Measurements from ENCODE around the gene SH3BP5L. TPM values are rescaled to one million over a fixed set of nuclear protein-coding genes. Genes with fewer than 3 reads are reported as not detected.

Gene SH3BP5L
- total and polyA plus RNA-seq, 2 experiments from 2014 or later, result 2.8 to 26.1 TPM

DNA sequence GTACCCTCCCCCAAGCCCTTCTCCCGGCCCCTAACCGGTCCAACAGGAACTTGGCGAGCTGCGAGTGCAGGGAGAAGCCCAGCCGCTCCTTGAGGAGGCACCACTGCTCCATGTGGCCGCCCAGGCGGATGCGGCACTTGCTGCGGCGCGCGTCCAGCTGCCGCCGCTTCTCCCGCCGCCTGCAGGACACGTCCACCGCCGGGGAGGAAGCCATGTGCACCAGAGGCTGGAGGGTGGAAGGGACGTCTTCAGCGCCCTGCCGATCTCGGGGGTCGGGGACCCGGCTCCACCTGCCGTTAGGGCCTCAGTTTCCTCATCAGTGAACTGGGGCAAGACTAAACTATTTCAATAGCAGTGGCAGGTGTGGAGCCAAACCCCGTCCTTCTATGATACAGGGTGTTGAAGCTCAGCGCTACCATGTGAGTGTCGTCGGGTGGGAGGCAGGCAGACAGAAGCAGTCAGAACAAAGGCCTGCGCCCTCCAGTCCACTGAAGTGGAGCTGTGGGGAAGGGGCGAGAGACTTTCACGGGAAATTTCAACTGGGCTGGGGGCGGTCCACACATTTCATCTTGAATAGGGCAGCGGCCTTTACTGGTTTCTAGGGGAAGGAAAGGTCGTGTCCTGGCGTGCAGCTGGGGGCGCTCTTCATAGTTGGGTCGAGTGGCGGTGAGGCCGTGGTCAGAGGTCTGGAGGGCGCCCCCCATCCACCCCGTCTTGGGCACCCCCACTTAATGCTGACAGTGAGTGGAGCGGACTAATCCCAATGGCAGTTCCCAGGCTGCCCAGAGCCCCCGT is 32.6 kb upstream of the SH3BP5L start:
- Histone ChIP-seq H3K4me3 (peak overlapping the region; percentile 89), H3K27ac (ENCODE audit: low read depth) (peak overlapping the region; percentile 88), H3K27me3 (ENCODE audit: insufficient read depth) (peaks cover 26% of the 10 kb centered on the region), H3K79me2 (replicated peaks; ENCODE audit: insufficient read depth) (no peaks in the 10 kb centered on the region; the same call in 1 of the 2 replicates), H2AFZ (peak overlapping the region; percentile 90), H3K9me2 (ENCODE audit: insufficient read depth) (no peaks in the 10 kb centered on the region), H3K36me3 (ENCODE audit: insufficient read depth) (peaks cover 16% of the 10 kb centered on the region), H4K20me1 (replicated peaks; ENCODE audit: insufficient read depth) (no peaks in the 10 kb centered on the region), H3K4me1 (ENCODE audit: insufficient read depth) (peaks cover 22% of the 10 kb centered on the region), H3F3A (replicated peaks; ENCODE audit: low read depth) (0 out of 2 replicates have a peak, but pooled peaks cover 8% of the 10 kb centered on the region), H3K4me2 (peak overlapping the region; percentile 98)
- TF ChIP-seq, protein P1, sequence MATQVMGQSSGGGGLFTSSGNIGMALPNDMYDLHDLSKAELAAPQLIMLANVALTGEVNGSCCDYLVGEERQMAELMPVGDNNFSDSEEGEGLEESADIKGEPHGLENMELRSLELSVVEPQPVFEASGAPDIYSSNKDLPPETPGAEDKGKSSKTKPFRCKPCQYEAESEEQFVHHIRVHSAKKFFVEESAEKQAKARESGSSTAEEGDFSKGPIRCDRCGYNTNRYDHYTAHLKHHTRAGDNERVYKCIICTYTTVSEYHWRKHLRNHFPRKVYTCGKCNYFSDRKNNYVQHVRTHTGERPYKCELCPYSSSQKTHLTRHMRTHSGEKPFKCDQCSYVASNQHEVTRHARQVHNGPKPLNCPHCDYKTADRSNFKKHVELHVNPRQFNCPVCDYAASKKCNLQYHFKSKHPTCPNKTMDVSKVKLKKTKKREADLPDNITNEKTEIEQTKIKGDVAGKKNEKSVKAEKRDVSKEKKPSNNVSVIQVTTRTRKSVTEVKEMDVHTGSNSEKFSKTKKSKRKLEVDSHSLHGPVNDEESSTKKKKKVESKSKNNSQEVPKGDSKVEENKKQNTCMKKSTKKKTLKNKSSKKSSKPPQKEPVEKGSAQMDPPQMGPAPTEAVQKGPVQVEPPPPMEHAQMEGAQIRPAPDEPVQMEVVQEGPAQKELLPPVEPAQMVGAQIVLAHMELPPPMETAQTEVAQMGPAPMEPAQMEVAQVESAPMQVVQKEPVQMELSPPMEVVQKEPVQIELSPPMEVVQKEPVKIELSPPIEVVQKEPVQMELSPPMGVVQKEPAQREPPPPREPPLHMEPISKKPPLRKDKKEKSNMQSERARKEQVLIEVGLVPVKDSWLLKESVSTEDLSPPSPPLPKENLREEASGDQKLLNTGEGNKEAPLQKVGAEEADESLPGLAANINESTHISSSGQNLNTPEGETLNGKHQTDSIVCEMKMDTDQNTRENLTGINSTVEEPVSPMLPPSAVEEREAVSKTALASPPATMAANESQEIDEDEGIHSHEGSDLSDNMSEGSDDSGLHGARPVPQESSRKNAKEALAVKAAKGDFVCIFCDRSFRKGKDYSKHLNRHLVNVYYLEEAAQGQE (IDR thresholded peaks at IDR 0.05; ENCODE audit: unreplicated experiment), result peak; percentile 19
- TF ChIP-seq NANOG (IDR thresholded peaks at IDR 0.05; ENCODE audit: borderline replicate concordance) (no peak), ZNF114 (CRISPR knock-in tag; IDR thresholded peaks at IDR 0.05) (no peak), STAT1 (IDR thresholded peaks at IDR 0.05; ENCODE audit: unreplicated experiment) (no peak), CREB1 (CRISPR knock-in tag; IDR thresholded peaks at IDR 0.05; ENCODE audit: low read depth) (peak; percentile 44; the same call in 1 of the 2 replicates), JUNB (IDR thresholded peaks at IDR 0.05; ENCODE audit: unreplicated experiment) (no peak), EZH2 (IDR thresholded peaks at IDR 0.05; ENCODE audit: low read depth, unreplicated experiment) (no peak), POLR2AphosphoS5 (IDR thresholded peaks at IDR 0.05; ENCODE audit: low read depth) (peak; percentile 66), ZNF331 (CRISPR knock-in tag; IDR thresholded peaks at IDR 0.05; ENCODE audit: low read depth) (no peak), EZH2phosphoT487 (IDR thresholded peaks at IDR 0.05; ENCODE audit: unreplicated experiment) (no peak)
- TF ChIP-seq, protein P2, sequence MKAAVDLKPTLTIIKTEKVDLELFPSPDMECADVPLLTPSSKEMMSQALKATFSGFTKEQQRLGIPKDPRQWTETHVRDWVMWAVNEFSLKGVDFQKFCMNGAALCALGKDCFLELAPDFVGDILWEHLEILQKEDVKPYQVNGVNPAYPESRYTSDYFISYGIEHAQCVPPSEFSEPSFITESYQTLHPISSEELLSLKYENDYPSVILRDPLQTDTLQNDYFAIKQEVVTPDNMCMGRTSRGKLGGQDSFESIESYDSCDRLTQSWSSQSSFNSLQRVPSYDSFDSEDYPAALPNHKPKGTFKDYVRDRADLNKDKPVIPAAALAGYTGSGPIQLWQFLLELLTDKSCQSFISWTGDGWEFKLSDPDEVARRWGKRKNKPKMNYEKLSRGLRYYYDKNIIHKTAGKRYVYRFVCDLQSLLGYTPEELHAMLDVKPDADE (IDR thresholded peaks at IDR 0.05), result 0 out of 2 replicates have a peak, but pooled peaks have one; percentile 21
- TF ChIP-seq, protein P3, sequence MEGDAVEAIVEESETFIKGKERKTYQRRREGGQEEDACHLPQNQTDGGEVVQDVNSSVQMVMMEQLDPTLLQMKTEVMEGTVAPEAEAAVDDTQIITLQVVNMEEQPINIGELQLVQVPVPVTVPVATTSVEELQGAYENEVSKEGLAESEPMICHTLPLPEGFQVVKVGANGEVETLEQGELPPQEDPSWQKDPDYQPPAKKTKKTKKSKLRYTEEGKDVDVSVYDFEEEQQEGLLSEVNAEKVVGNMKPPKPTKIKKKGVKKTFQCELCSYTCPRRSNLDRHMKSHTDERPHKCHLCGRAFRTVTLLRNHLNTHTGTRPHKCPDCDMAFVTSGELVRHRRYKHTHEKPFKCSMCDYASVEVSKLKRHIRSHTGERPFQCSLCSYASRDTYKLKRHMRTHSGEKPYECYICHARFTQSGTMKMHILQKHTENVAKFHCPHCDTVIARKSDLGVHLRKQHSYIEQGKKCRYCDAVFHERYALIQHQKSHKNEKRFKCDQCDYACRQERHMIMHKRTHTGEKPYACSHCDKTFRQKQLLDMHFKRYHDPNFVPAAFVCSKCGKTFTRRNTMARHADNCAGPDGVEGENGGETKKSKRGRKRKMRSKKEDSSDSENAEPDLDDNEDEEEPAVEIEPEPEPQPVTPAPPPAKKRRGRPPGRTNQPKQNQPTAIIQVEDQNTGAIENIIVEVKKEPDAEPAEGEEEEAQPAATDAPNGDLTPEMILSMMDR (conservative IDR thresholded peaks at IDR 0.05; ENCODE audit: low read depth in 2 of 2), result peak; percentile 49 to 68
- TF ChIP-seq, protein P4, sequence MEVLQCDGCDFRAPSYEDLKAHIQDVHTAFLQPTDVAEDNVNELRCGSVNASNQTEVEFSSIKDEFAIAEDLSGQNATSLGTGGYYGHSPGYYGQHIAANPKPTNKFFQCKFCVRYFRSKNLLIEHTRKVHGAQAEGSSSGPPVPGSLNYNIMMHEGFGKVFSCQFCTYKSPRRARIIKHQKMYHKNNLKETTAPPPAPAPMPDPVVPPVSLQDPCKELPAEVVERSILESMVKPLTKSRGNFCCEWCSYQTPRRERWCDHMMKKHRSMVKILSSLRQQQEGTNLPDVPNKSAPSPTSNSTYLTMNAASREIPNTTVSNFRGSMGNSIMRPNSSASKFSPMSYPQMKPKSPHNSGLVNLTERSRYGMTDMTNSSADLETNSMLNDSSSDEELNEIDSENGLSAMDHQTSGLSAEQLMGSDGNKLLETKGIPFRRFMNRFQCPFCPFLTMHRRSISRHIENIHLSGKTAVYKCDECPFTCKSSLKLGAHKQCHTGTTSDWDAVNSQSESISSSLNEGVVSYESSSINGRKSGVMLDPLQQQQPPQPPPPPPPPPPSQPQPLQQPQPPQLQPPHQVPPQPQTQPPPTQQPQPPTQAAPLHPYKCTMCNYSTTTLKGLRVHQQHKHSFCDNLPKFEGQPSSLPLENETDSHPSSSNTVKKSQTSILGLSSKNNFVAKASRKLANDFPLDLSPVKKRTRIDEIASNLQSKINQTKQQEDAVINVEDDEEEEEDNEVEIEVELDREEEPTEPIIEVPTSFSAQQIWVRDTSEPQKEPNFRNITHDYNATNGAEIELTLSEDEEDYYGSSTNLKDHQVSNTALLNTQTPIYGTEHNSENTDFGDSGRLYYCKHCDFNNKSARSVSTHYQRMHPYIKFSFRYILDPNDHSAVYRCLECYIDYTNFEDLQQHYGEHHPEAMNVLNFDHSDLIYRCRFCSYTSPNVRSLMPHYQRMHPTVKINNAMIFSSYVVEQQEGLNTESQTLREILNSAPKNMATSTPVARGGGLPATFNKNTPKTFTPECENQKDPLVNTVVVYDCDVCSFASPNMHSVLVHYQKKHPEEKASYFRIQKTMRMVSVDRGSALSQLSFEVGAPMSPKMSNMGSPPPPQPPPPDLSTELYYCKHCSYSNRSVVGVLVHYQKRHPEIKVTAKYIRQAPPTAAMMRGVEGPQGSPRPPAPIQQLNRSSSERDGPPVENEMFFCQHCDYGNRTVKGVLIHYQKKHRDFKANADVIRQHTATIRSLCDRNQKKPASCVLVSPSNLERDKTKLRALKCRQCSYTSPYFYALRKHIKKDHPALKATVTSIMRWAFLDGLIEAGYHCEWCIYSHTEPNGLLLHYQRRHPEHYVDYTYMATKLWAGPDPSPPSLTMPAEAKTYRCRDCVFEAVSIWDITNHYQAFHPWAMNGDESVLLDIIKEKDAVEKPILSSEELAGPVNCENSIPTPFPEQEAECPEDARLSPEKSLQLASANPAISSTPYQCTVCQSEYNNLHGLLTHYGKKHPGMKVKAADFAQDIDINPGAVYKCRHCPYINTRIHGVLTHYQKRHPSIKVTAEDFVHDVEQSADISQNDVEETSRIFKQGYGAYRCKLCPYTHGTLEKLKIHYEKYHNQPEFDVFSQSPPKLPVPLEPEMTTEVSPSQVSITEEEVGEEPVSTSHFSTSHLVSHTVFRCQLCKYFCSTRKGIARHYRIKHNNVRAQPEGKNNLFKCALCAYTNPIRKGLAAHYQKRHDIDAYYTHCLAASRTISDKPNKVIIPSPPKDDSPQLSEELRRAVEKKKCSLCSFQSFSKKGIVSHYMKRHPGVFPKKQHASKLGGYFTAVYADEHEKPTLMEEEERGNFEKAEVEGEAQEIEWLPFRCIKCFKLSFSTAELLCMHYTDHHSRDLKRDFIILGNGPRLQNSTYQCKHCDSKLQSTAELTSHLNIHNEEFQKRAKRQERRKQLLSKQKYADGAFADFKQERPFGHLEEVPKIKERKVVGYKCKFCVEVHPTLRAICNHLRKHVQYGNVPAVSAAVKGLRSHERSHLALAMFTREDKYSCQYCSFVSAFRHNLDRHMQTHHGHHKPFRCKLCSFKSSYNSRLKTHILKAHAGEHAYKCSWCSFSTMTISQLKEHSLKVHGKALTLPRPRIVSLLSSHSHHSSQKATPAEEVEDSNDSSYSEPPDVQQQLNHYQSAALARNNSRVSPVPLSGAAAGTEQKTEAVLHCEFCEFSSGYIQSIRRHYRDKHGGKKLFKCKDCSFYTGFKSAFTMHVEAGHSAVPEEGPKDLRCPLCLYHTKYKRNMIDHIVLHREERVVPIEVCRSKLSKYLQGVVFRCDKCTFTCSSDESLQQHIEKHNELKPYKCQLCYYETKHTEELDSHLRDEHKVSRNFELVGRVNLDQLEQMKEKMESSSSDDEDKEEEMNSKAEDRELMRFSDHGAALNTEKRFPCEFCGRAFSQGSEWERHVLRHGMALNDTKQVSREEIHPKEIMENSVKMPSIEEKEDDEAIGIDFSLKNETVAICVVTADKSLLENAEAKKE (CRISPR knock-in tag; IDR thresholded peaks at IDR 0.05), result no peak
- ATAC-seq (peak; percentile 79), DNase-seq (ENCODE audit: low spot score) (peak; percentile 89)
- Mint-ChIP-seq H3K4me1 (peaks cover 21% of the 10 kb centered on the region), H3K27ac (peak overlapping the region; percentile 97), H3K4me3 (peak overlapping the region; percentile 89), H3K9me3 (no peaks in the 10 kb centered on the region; the same call in 1 of the 3 replicates), H3K27me3 (ENCODE audit: insufficient read depth, low read depth, poor library complexity) (peaks cover 20% of the 10 kb centered on the region), H3K36me3 (ENCODE audit: low read depth) (peaks cover 7% of the 10 kb centered on the region; the same call in 2 of the 3 replicates)

Measured in GM23338 (cell line).